HG03460 (cell line): ENCODE results near the gene RELN.
"Not testable (repeated sequence)": the region's sequence is repeated elsewhere in the genome, so short reads cannot be mapped to it uniquely, and the experiment has no call there.

Source experiments
- ATAC-seq: cut with Tn5 transposase; IDR thresholded peaks from one replicate; pipeline ENCODE4 v1.9.1; 2021; ENCODE audit not compliant: unreplicated experiment

Gene RELN

DNA sequence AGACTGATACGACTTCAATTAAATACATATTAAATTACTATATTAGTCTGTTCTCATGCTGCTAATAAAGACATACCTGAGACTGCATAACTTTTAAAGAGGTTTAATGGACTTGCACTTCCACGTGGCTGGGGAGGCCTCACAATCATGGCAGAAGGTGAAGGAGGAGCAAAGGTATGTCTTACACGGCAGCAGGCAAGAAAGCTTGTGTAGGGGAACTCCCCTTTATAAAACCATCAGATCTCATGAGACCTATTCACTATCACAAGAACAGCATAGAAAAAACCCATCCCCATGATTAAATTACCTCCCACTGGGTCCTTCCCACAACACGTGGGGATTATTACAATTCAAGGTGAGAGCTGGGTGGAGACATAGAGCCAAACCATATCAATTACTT, 92.6 kb downstream of the RELN start:
- not testable (repeated sequence) for ATAC-seq

DNA sequence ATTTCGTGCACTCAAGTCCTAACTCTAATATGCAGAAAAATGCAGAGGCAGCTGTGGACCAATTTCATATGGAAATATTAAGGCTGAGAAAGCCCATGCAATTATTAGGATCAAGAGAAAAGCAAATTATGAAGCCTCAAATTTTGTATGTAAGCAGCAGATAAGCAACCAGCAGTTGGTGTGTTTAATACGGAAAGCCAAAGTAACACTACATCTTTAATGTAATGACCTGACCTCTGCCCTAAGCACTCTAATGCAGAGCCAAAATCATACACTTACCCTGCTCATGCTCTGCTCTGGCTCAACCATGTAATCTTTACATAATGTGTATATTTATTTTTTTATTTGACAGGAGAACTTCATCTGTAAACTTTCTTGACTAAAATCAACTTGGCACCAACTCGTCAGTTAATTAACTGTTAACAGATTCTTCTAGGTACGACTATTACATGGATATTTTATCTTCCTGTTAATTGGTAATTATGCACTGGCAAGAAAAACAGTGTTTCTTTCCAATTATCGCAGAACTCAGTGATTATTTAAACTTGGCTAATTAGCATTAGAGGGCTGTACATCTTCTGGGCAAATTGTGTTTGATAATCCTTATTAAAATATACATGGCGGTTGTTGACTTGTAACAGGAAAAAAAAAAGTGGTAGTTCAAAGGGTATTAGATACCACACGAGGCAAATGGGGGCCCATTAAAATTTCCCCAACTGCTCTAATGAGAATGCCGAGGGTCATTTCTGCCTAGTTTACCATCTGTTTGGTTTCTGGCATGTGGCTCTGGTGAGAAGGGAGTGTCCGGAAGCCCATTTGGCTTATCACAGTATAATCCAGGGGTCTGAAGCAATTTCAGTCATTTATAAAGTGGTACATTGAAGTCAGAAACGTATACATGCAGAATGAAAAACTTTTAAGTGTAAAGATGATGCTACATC, 94.5 kb downstream of the RELN start:
- no peak for ATAC-seq

DNA sequence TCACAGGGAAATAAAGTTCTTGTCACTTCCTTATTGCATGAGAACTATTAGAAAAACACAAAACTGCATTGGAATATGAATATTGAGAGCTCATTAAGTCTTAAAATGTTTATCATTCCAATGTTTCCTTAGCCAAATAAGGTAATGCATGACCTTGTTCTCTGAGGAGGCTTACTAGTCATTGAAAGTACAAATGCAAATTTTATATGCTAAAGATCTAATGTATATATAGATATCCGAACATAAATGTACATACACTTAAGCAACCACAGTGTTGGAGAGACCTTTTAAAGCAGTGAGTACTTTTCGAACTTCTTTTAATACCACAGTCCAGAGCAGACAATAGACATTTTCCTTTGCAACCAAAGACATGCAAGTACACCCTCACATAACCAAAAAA, 96.1 kb downstream of the RELN start:
- ATAC-seq, result no peak

DNA sequence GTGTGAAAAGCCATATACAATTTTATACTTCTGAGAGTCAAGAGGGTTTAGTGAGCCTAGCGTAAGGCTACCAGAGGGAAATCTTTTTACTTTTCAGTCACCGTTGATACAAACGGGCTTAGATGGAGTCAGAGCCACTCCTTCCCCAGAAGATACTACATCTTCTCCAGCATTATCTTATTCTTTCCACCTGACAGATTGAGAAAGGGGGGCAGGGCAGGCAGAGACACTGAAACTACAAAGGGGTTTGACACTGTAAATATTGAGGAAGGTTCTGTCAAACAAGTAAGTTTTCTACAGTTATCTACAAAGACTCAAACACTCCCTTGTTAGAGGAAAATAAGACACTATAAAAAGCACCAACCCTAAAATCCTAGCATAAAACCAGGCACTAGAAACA, 100.0 kb downstream of the RELN start:
- no peak for ATAC-seq

DNA sequence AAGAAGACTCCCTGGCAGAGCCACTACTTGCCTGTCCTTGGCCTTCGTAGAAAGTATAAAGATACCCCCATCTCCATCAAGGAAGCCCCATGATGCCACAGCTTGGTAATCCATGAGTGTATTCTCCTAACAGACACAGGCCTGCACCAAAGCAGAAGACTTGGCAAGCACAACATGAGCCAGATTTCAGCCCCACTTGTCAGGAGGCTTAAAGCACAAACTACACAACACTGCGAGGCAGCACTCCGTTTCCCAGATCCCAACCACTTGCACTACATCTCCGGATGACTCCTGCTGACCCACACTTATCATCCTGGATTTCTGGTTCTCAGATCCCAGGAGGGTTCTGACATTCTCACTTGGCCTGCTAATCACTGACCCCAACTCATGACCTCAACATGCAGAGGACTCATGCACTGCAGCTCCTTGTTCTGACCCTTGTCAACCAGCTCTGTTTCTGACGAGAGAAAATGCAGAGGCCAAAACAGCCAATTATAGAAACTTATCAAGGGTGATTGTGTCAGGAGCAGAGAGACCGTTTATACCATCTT, 100.8 kb downstream of the RELN start:
- no peak for ATAC-seq

GRCh38 chr7:103887853-103888602, 101.4 kb downstream of the RELN start:
- no peak for ATAC-seq

DNA sequence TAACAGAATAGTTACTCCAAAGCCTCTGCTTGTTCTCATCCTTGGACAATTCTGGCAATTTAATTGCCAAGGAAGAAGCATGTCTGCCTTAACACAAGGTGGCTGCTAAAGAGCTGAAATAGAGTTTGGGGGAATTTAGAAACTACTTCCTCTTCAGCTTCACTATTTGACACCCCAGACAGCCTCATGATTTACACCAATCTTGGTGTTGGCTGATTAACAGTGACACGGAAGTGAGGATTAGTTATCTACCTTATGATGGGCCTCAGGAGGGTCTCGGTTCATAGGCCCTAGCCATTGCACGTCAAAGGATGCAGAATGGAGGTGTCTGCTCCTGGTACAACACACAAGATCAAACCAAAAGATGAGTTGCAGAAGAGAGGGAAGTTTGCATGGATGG, 102.4 kb downstream of the RELN start:
- ATAC-seq, result no peak

- ATAC-seq, result no peak
These were observed 109.4 kb downstream of the RELN start for GRCh38 chr7:103879928-103880600.

DNA sequence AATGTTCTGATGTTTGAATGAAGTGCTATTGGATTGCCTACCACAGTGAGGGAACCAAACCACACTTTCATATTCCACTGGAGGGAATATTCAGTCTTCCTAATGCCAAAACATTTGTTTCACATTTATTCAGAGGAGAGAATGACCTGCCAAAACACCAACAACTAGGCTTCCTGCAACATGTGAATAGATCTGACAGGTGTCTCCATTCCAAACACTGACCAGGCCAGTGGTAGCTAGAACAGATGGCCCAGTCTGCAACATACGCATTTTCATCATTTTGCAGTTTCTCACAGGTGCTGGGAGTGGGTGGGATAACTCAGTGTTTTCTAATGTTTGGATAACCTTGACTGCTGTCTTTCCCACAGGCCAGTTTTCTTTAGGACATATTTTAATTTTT, 110.0 kb downstream of the RELN start:
- ATAC-seq, result no peak

DNA sequence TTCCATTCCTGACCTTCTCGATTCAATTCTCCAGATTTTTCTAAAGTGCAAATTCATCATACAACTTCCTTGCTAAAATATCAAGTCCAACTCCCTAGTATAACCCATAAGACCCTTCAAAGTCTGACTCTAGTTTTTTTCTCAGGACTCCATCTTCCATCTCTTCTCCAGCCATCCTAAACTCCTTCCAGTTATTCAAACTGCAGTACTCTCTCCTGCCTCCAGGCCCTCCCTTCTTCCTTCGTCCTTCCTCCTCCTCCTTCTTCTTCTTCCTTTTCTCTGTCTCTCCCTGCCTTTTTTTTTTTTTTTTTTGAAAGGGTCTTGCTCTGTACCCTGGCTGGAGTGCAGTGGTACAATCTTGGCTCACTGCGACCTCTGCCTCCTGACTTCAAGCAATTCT, 111.9 kb downstream of the RELN start:
- ATAC-seq, result no peak

DNA sequence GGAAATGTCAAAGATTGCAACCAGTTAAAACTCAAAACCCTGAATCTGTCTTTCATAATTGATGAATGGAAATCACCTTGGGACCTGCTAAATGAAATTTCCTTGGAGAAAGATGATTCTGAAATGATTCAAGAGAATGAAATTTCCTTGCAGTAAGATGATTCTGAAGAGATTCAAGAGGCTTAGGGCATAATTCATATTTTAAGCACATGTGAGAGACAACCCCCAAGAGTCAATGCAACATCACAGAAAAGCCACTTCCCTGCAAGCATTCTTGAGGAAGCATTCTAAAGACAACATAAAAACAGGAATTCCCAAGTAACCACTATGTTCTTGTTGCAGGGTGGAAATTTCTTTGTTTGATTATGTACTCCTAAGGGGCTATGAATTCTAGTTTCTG, 113.7 kb downstream of the RELN start:
- no peak for ATAC-seq

- ATAC-seq, result no peak
These were observed 118.0 kb downstream of the RELN start for GRCh38 chr7:103871473-103871872.

GRCh38 chr7:103870664-103871063, 118.8 kb downstream of the RELN start:
- ATAC-seq, result no peak

DNA sequence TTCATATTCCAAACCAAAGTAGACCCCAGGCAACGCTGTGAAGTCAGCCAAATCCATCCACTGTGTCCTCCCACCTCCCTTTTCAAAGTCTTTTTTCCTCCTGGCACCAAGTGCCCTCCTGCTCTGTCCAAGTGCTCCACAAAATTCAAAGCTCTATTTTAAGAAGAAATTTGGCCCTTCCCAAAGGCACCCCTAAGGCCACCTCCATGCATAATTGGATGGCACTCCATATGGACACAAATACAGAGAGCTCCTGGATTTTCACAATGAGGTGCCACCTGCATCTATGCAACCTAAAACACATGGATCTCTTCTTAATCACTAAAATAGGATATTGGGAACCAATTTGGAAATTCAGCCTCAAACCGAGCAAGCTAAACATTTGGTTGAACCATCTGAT, 121.6 kb downstream of the RELN start:
- ATAC-seq, result no peak

DNA sequence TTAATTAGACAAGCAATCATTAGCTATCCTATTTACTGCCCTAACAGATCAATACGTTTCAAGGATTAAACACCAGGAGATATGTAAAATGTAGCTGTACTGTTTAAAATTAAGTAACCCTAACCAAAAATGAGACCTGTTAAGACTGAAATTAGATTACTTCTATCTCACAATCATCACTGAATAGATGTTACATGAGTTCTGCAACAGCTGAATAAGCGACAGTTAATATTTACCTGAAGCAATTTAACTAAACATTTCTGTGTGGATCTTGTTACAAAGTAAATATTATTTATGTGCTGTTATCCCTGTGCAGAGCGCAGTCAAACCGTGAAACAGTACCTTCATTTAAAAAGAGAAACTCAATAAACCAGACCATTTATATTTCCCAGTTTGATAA, 122.5 kb downstream of the RELN start:
- no peak for ATAC-seq

- ATAC-seq, result no peak
These were observed 124.0 kb downstream of the RELN start for GRCh38 chr7:103865442-103865841.

DNA sequence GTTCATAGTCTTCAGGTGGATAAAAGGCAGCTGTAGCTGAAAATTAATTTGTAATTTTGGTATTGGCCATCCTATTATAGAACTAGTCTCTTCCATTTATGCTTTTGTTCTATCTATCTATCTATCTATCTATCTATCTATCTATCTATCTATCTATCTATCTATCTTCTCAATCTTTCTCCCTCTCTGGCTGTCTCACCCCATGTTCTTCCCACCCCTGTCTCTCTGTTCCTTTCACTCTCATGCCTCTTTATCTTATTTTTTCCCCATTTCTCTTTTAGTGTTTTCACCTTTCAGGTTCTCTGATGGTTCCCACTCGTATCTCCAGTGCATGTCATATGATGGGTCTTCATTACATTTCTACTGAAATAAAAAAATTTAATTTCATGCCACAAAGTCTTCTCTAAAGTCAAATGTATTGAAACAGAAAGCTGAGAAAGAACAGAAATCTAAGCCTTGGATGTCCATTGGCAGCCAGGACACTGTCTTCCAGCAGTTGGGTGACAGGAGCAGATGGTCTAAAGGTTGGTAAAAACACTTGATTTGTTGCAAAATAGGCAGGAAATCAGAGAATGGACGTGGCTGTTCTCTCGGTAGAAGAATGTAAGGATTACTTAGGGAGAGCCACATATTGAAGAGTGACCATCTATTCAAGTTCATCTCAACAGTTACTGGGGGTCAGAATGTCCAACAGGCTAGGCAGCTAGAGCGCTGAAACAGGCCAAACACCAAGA, 127.0 kb downstream of the RELN start:
- ATAC-seq, result no peak

GRCh38 chr7:103859709-103860108, 129.7 kb downstream of the RELN start:
- no peak for ATAC-seq

DNA sequence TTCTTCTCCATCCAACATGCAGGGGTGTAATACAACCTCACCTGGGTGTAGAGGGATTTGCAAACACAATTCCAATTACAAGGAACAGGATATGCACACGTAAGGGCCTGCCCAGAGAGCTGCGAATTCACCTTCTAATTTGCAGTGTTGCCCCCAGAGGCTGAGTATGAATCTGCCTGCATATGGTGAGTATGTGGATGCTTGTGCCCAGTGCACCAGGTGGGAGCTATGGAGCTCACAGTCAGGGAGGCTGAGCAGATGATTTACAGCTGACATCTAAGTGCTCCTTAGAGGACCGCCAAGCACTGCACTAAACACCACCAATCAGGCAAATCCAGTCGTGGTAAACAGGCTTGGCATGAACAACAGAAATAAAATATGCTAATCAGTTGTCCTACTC, 132.0 kb downstream of the RELN start:
- no peak for ATAC-seq

DNA sequence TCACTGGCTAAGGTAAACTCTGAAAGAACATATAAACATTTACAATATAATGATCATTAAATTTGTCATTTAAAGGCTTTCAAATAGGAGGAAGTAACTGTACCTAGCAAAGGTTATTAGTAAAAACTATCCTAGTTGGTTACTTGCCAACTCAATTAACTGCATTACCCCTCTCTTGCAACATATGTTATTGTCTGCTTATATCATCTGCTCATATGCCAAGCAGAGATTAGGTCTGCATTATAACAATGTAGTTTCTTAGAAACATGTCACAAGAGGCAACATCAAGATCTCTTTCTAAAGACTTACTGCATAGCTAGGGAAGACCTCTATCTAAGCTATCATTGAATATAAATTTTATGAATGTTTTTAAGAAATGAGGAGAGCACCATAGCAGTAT, 132.5 kb downstream of the RELN start:
- no peak for ATAC-seq

GRCh38 chr7:103855671-103856070, 133.8 kb downstream of the RELN start:
- no peak for ATAC-seq
